Naive B cell (primary cell): ENCODE results near the gene CNOT1. TPM values are rescaled to one million over a fixed set of nuclear protein-coding genes. Genes with fewer than 3 reads are reported as not detected.

Experiments
- ATAC-seq, 2 donors: fragments of 150-1000 bp; cut with Tn5 transposase; 2 replicates each; pipeline ENCODE4 v1.10.0; 2021; ENCODE audit warnings: low read depth in 2 of 2, mild to moderate bottlenecking in 2 of 2, moderate library complexity in 2 of 2
- DNase-seq: peaks from one replicate; pipeline ENCODE4 v3.0.0; 2022
- H3K27ac Mint-ChIP-seq, 6 donors: one replicate each; pipeline ENCODE4 v1.8.0; 2020 to 2022; ENCODE audit warnings: mild to moderate bottlenecking in 6 of 6, mixed read lengths in 6 of 6, moderate library complexity in 5 of 6, inconsistent platforms in 2 of 6
- H3K27me3 Mint-ChIP-seq, 3 donors: one replicate each; pipeline ENCODE4 v1.8.0; 2021 to 2022; ENCODE audit warnings: mixed read lengths in 3 of 3, mild to moderate bottlenecking in 1 of 3
- H3K36me3 Mint-ChIP-seq, 2 donors: one replicate each; pipeline ENCODE4 v1.8.0; 2020 to 2022; ENCODE audit warnings: mixed read lengths in 2 of 2, inconsistent platforms in 1 of 2, mild to moderate bottlenecking in 1 of 2
- H3K4me1 Mint-ChIP-seq, 3 donors: one replicate each; pipeline ENCODE4 v1.8.0; 2020 to 2022; ENCODE audit warnings: mixed read lengths in 3 of 3, inconsistent platforms in 1 of 3, mild to moderate bottlenecking in 1 of 3, moderate library complexity in 1 of 3
- H3K4me3 Mint-ChIP-seq, 8 donors: one replicate each; pipeline ENCODE4 v1.8.0; 2020 to 2022; ENCODE audit warnings: mild to moderate bottlenecking in 8 of 8, mixed read lengths in 8 of 8, moderate library complexity in 8 of 8, inconsistent platforms in 2 of 8
- H3K9me3 Mint-ChIP-seq, 7 donors: one replicate each; pipeline ENCODE4 v1.8.0; 2020 to 2022; ENCODE audit warnings: mixed read lengths in 7 of 7, mild to moderate bottlenecking in 5 of 7, inconsistent platforms in 2 of 7, moderate library complexity in 1 of 7
- polyA plus RNA-seq, 6 donors: library from polyadenylated mRNA; unstranded; fragments of 300-500 nt; fragmentation: Illumina TruSeq; gene quantifications; one replicate each; pipeline ENCODE4 v1.2.3, GENCODE V29; 2021; ENCODE audit warnings: low read depth in 6 of 6

CNOT1 gene
- polyA plus RNA-seq, 6 donors from 2014 or later: 79.4 to 161 (median 108) TPM

DNA sequence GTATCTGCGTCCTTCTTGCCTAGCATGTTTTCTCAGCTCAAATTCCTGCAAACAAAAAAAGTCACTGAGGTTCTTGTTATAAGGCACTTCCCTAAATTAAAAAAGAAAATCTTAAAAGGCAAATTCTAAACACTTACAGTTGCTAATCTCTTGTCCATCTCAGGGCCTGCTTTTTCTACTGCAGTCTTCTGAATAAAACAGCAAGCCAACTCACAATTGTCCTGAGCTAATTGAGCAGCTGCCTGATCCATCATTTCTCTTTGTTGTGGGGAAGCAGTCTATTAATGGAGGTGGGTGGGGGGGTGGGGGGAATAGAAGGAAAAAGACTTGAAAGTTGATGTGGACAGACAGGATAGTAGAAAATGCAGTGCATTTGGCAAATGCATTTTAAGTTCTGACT is 87.3 kb downstream of the CNOT1 start:
- peak overlapping the region in 1 of 6 donors; percentile 66 for H3K27ac Mint-ChIP-seq
- peaks cover 20 to 23% of the 10 kb centered on the region in 2 donors for H3K36me3 Mint-ChIP-seq
- no peak overlapping the region for H3K4me3 Mint-ChIP-seq

DNA sequence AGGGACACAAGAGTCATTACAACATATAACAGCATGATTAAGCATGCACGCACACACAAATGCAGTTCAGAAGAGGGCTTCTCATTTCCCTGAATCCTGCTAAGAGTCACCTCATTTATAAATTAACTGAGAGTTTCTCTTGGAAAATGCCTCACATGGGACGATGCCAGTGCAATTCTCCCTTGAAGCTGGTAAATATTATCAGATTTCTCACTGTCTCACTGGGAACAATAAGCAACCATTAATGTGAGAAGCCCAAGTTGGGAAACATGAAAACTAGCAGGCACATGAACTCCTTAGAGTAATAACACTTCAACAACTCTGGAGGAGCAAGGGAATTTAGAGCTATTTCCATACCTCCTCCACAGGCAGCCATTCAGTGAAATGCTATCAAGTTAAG is 87.9 kb downstream of the CNOT1 start:
- H3K27ac Mint-ChIP-seq: no peak overlapping the region
- H3K9me3 Mint-ChIP-seq: no peaks in the 10 kb centered on the region
- DNase-seq (no peak), ATAC-seq (no peak)
- H3K4me1 Mint-ChIP-seq: peaks cover 0 to 5% (median 0%) of the 10 kb centered on the region in 3 donors
- no peak overlapping the region for H3K4me3 Mint-ChIP-seq
- peaks cover 26 to 29% of the 10 kb centered on the region in 2 donors for H3K36me3 Mint-ChIP-seq
- no peaks in the 10 kb centered on the region for H3K27me3 Mint-ChIP-seq

More for the DNA sequence above, 87.3 kb downstream of the CNOT1 start:
- Mint-ChIP-seq H3K27me3 (no peaks in the 10 kb centered on the region), H3K4me1 (peaks cover 0 to 5% (median 0%) of the 10 kb centered on the region in 3 donors), H3K9me3 (no peaks in the 10 kb centered on the region)
- ATAC-seq: no peak
- DNase-seq: no peak

DNA sequence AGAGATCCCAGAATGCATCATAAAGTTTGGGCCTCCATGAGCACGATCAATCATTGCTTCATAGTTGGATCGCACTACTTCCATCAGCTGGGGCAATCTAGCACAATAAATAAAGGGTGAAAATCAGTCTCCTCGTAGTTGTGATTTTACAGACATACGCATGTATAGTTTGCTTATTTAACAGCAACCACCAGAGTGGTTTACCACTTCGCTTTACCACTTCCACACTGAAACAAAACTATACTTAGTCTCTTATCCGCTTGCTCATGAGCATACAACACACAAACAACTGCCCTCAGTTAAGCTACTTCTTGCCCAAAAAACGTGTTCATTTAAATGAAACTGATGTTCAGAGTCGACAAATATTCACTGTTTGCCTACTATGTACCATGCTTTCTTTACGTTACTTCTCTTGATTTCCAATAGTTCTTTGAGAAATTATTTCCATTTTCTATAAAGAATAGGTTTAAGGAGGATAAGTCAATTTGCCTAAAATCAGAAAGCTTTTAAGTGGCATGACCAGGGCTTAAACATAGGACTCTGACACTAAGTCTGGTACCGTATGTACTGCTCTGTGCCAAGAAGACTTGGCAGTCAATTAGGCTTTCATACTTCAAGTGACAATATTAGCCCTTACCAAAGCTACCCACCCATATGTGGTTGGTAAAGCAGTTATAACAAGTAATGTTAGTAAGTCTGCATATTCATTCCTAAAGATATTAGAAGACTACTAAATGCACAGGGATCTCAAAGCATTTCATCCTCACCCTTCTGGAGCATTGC is 92.3 kb downstream of the CNOT1 start:
- Mint-ChIP-seq H3K4me3 (no peak overlapping the region), H3K27ac (peak overlapping the region in 3 of 6 donors; percentile 13 to 57 (median 36)), H3K9me3 (no peaks in the 10 kb centered on the region), H3K4me1 (peaks cover 0 to 4% (median 0%) of the 10 kb centered on the region in 3 donors), H3K27me3 (no peaks in the 10 kb centered on the region), H3K36me3 (peaks cover 33% of the 10 kb centered on the region in 2 donors)
- ATAC-seq: no peak
- no peak for DNase-seq

DNA sequence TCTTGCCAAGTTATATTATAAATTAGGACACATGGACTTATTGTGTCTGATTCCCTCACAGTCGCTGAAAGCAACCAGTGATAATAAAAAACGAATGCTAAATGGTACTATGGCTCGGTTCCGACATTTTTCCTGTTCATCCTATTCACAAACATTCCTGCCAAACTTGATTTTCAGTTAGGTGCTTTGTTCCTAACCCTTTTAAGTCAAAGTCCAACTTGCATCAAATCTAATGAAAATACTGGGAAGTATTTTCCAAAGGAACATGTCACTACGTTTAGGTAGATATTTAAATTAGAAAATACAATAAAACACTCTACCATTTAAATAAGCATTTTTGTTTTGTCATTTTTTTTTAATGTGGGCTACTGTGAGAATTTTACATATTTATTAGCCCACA is 93.3 kb downstream of the CNOT1 start:
- Mint-ChIP-seq H3K9me3 (no peaks in the 10 kb centered on the region), H3K27me3 (no peaks in the 10 kb centered on the region), H3K36me3 (peaks cover 35 to 37% of the 10 kb centered on the region in 2 donors), H3K27ac (no peak overlapping the region), H3K4me3 (no peak overlapping the region), H3K4me1 (peaks cover 0 to 4% (median 0%) of the 10 kb centered on the region in 3 donors)
- no peak for ATAC-seq
- DNase-seq: no peak

DNA sequence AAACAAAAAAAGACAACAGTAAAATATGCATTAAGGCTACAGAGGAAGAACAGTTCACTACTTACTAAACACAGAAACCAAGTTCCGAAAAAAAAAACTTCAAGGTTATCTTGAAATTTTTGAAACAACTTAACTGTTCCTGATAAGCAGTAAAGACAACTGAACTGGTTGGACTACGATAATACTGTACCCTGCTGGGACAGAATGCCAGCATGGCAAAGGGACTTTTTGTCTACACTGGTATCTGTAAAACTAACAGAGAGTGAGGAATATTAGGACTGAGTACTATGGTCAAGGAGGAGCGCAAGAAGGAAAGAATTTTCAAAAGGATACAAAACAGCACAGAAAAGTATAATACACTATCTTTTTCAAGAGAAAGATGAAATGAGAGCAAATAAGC is 94.5 kb downstream of the CNOT1 start:
- Mint-ChIP-seq H3K9me3 (no peaks in the 10 kb centered on the region), H3K4me3 (no peak overlapping the region), H3K36me3 (peaks cover 39 to 45% of the 10 kb centered on the region in 2 donors), H3K27me3 (no peaks in the 10 kb centered on the region), H3K4me1 (peaks cover 0 to 4% (median 0%) of the 10 kb centered on the region in 3 donors), H3K27ac (peak overlapping the region in 3 of 6 donors; percentile 6 to 62 (median 23))
- ATAC-seq: no peak
- no peak for DNase-seq

DNA sequence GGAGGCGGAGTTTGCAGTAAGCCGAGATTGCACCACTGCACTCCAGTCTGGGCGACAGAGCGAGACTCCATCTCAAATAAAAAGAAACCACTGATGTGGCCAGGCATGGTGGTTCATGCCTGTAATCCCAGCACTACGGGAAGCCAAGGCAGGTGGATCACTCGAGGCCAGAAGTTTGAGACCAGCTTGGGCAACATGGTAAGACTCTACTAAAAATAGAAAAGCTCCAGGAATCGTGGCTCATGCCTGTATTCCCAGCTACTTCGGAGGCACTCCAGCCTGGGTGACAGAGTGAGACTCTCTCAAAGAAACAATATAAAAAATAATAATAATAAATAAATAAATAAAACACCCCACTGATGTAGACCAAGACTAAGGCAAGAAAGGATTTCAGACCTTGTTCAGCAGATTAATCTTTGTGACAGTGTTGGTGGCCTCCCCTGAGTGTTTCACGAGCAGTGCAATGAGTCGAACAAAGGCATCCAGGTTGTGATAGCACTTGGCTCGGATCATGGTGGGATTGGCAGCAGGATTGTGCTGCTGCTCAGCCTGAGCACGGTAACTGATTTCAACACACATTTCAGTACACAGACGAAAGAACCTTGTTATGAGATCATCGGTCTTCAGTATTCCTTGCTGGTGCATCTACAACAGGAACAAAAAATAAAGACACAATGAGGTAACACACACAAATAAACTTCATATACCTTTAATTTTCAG is 95.7 kb downstream of the CNOT1 start:
- ATAC-seq: no peak

DNA sequence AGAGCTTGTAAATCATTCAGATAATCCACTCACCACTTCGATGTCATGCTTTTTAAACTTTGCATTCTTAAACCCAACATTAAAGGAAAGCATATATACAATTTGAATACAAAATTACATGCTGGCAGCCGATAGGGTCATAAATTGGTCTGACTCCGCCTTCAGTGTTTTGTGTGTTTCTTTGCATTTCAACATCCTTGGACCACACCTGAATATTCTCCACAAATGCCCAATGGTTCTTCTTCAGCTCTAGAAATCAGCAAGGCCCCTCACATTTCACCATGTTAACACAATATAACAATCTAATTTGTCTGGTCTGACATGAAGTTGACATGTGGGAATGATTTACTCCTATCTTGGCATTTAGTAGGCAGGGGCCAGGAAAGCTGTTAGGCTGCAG is 97.2 kb downstream of the CNOT1 start:
- peaks cover 35% of the 10 kb centered on the region in 2 donors for H3K36me3 Mint-ChIP-seq

More for the DNA sequence above, 95.7 kb downstream of the CNOT1 start:
- Mint-ChIP-seq H3K27ac (peak overlapping the region in 1 of 6 donors; percentile 9), H3K27me3 (no peaks in the 10 kb centered on the region), H3K4me3 (no peak overlapping the region), H3K9me3 (no peaks in the 10 kb centered on the region), H3K36me3 (peaks cover 39 to 41% of the 10 kb centered on the region in 2 donors), H3K4me1 (peaks cover 0 to 4% (median 0%) of the 10 kb centered on the region in 3 donors)
- no peak for DNase-seq

DNA sequence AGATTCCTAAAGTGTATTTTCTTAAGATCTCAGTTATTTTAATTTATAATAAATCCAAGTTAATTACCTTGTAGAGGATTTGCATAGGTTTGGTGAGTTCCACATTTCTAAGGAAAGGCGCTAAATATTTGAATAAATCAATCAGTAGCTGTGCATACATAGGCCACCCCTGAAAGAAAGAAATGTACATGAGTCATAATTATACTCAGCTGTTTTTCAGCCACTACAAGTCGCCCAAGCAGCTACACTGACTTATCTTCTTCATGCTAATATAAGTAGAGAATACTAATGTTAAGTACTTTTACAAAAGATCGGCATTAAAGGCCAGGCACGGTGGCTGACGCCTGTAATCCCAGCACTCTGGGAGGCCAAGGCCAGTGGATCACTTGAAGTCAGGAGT is 99.4 kb downstream of the CNOT1 start:
- Mint-ChIP-seq H3K4me1 (peaks cover 0 to 2% (median 0%) of the 10 kb centered on the region in 3 donors), H3K27me3 (no peaks in the 10 kb centered on the region), H3K9me3 (no peaks in the 10 kb centered on the region), H3K4me3 (no peak overlapping the region), H3K36me3 (peaks cover 33 to 34% of the 10 kb centered on the region in 2 donors), H3K27ac (no peak overlapping the region)
- no peak for DNase-seq
- no peak for ATAC-seq

More for the DNA sequence above, 97.2 kb downstream of the CNOT1 start:
- Mint-ChIP-seq H3K4me1 (peaks cover 0 to 4% (median 0%) of the 10 kb centered on the region in 3 donors), H3K27ac (no peak overlapping the region), H3K4me3 (no peak overlapping the region), H3K27me3 (no peaks in the 10 kb centered on the region), H3K9me3 (no peaks in the 10 kb centered on the region)
- ATAC-seq (no peak), DNase-seq (no peak)

DNA sequence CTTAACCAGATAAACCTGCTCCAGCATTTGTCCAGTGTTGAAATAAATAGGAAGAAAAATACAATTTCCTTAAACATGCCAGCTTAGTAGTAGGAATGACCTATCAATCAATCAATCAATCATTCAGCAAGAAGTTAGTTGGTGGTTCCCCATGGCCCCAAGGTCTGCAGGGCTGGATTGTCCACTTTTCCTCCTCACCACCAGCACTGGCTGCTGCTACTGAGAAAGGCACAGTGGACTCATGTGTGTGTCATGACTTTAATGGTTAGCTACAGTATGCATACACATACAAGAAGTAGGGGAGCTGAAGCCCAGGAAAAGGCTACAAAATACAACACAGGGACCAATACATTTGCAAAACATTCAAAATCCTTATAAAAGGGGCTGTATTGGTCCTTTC is 109.9 kb downstream of the CNOT1 start:
- Mint-ChIP-seq H3K27ac (no peak overlapping the region), H3K9me3 (no peaks in the 10 kb centered on the region), H3K36me3 (peaks cover 0 to 11% of the 10 kb centered on the region in 2 donors), H3K4me1 (peaks cover 9 to 20% (median 18%) of the 10 kb centered on the region in 3 donors), H3K4me3 (no peak overlapping the region), H3K27me3 (no peaks in the 10 kb centered on the region)
- DNase-seq (no peak), ATAC-seq (no peak)

DNA sequence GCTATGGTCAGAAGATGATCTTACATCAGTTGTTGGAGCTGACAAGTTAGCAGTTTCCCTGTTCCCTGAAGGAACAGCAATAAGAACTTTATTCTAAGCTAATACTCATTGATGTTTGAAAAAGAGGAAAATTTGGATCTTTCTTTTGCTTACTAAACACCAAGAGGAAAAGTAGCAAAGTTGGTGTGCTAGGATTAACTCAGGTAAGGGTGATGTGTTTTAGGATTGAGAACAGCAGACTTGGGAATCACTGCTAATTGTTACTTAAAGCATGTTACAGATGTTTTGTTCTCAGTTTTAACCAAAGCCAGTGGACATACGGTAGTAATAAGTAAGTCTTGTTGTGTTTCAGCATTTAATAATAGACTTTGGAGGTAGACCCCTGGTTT is 110.7 kb downstream of the CNOT1 start:
- Mint-ChIP-seq H3K36me3 (peaks cover 0 to 11% of the 10 kb centered on the region in 2 donors), H3K27me3 (no peaks in the 10 kb centered on the region), H3K4me1 (peaks cover 10 to 21% (median 19%) of the 10 kb centered on the region in 3 donors), H3K4me3 (peak overlapping the region in 1 of 8 donors; percentile 95), H3K9me3 (no peaks in the 10 kb centered on the region), H3K27ac (no peak overlapping the region)
- ATAC-seq (no peak), DNase-seq (no peak)

DNA sequence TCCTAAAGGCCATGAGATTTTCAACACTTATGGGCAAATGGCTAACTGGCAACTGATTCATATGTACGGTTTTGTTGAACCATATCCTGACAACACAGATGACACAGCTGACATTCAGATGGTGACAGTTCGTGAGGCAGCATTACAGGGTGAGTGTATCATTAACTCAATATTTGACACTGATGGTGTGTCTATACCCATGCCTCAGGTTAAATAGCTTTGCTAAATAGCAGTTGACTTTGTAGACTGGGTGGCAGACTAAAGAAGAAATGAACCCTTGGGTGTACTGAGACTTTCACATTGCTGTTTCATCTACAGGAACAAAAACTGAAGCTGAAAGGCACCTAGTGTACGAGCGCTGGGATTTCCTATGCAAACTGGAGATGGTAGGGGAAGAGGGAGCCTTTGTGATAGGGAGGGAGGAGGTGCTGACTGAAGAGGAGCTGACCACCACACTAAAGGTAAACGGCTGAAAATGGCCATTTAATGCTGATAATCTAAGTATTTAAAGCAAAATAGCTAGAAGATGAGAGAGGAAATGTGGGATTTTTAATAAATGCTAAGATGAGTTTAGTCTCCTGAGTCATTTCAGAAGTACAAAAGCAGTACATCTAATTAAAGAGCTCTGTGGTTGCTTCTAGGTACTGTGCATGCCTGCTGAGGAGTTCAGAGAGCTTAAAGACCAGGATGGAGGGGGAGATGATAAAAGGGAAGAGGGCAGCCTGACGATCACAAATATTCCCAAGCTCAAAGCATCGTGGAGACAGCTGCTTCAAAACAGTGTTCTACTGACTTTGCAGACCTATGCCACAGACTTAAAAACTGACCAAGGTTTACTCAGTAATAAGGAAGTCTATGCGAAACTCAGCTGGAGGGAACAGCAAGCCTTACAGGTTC is 111.3 kb downstream of the CNOT1 start:
- peak overlapping the region in 1 of 8 donors; percentile 95 for H3K4me3 Mint-ChIP-seq
- H3K27ac Mint-ChIP-seq: peak overlapping the region in 1 of 6 donors; percentile 56
- H3K4me1 Mint-ChIP-seq: peaks cover 10 to 21% (median 19%) of the 10 kb centered on the region in 3 donors
- no peak for ATAC-seq
- DNase-seq: no peak
- no peaks in the 10 kb centered on the region for H3K9me3 Mint-ChIP-seq
- H3K36me3 Mint-ChIP-seq: peaks cover 0 to 11% of the 10 kb centered on the region in 2 donors
- H3K27me3 Mint-ChIP-seq: no peaks in the 10 kb centered on the region

DNA sequence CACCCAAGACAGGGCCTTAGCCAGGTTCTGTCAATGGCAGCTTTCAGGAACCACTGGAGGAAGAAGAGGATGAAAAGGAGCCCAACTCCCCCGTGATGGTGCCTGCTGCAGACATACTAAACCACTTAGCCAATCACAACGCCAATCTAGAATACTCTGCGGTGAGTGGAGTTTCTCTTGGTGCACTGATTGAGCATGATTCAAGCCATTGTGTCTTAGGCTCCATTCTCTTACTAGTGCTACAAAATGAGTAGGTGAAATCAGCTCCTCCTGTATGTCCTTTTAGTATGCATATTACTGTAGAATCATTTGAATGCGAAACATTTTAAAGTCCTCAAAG is 112.9 kb downstream of the CNOT1 start:
- Mint-ChIP-seq H3K27ac (peak overlapping the region in 2 of 6 donors; percentile 67 to 92), H3K36me3 (peaks cover 0 to 11% of the 10 kb centered on the region in 2 donors), H3K27me3 (no peaks in the 10 kb centered on the region), H3K4me3 (peak overlapping the region; percentile 68 to 95 (median 78)), H3K9me3 (no peaks in the 10 kb centered on the region), H3K4me1 (peaks cover 13 to 24% (median 23%) of the 10 kb centered on the region in 3 donors)
- ATAC-seq: no peak
- DNase-seq: no peak
